Neuronal stem cell (in vitro differentiated cells): ENCODE measurements around the gene DGKQ.

Experiments
- DNase-seq: peaks from one replicate; pipeline ENCODE4 v3.0.0-alpha.2; 2013; ENCODE audit warnings: low spot score
- H2AFZ ChIP-seq: one replicate; pipeline ENCODE4 v1.6.1; 2013; ENCODE audit warnings: mild to moderate bottlenecking, low read length, inconsistent platforms
- H2AK5ac ChIP-seq: 2 replicates; pipeline ENCODE4 v1.6.1; 2013; ENCODE audit warnings: low read depth, mild to moderate bottlenecking, inconsistent platforms, low read length, moderate library complexity, mixed read lengths
- H2BK120ac ChIP-seq: 2 replicates; pipeline ENCODE4 v1.6.1; 2013; ENCODE audit warnings: low read depth, mild to moderate bottlenecking, inconsistent platforms, low read length, moderate library complexity, mixed read lengths
- H2BK12ac ChIP-seq: one replicate; pipeline ENCODE4 v1.6.1; 2013; ENCODE audit warnings: low read length, inconsistent platforms
- H2BK15ac ChIP-seq: 2 replicates; pipeline ENCODE4 v1.6.1; 2013; ENCODE audit warnings: mild to moderate bottlenecking, low read length, inconsistent platforms, mixed read lengths
- H2BK5ac ChIP-seq: one replicate; pipeline ENCODE4 v1.6.1; 2013; ENCODE audit warnings: inconsistent platforms, mild to moderate bottlenecking, low read length, moderate library complexity
- H3K14ac ChIP-seq: one replicate; pipeline ENCODE4 v1.6.1; 2013; ENCODE audit warnings: low read length, inconsistent platforms
- H3K18ac ChIP-seq: 2 replicates; pipeline ENCODE4 v1.6.1; 2013; ENCODE audit warnings: low read length, inconsistent platforms
- H3K23ac ChIP-seq: 2 replicates; pipeline ENCODE4 v1.6.1; 2013; ENCODE audit warnings: low read depth, mild to moderate bottlenecking, mixed read lengths, low read length, inconsistent platforms; ENCODE audit not compliant: poor library complexity
- H3K27ac ChIP-seq: replicated peaks from 3 replicates; pipeline ENCODE4 v1.5.1; 2013; ENCODE audit warnings: low read length, inconsistent platforms
- H3K27me3 ChIP-seq, 3 experiments: 2 replicates each; pipeline ENCODE4 v1.6.1; 2013; ENCODE audit warnings: low read length in 3 of 3, mild to moderate bottlenecking in 2 of 3, inconsistent platforms in 1 of 3, low read depth in 1 of 3, mixed read lengths in 1 of 3, moderate library complexity in 1 of 3; ENCODE audit not compliant: control insufficient read depth in 3 of 3, insufficient read depth in 3 of 3
- H3K36me3 ChIP-seq, 2 donors: replicated peaks in 1 of 2; 2 replicates each; pipeline ENCODE4 v1.6.1; 2013; ENCODE audit warnings: low read length in 2 of 2; ENCODE audit not compliant: control insufficient read depth in 2 of 2, insufficient read depth in 2 of 2
- H3K4ac ChIP-seq: 2 replicates; pipeline ENCODE4 v1.6.1; 2013; ENCODE audit warnings: inconsistent platforms, mild to moderate bottlenecking, low read length, moderate library complexity
- H3K4me1 ChIP-seq, 2 donors: 1 replicate in 1 of 2; 2 replicates in 1 of 2; pipeline ENCODE4 v1.6.1; 2013; ENCODE audit warnings: low read length in 2 of 2, low read depth in 1 of 2; ENCODE audit not compliant: control insufficient read depth in 2 of 2, insufficient read depth in 1 of 2
- H3K4me2 ChIP-seq: one replicate; pipeline ENCODE4 v1.6.1; 2013; ENCODE audit warnings: mild to moderate bottlenecking, low read length, inconsistent platforms; ENCODE audit not compliant: insufficient read depth, poor library complexity, severe bottlenecking
- H3K4me3 ChIP-seq, 2 donors: 2 replicates each; pipeline ENCODE4 v1.5.1; 2013; ENCODE audit warnings: low read length in 2 of 2, mild to moderate bottlenecking in 2 of 2, inconsistent platforms in 1 of 2, moderate library complexity in 1 of 2
- H3K79me1 ChIP-seq: one replicate; pipeline ENCODE4 v1.6.1; 2013; ENCODE audit warnings: low read depth, mild to moderate bottlenecking, inconsistent platforms, low read length, moderate library complexity
- H3K9ac ChIP-seq: one replicate; pipeline ENCODE4 v1.6.1; 2013; ENCODE audit warnings: mild to moderate bottlenecking, low read depth, low read length, inconsistent platforms; ENCODE audit not compliant: poor library complexity
- H3K9me3 ChIP-seq, 2 donors: replicated peaks in 1 of 2; 2 replicates each; pipeline versions ENCODE3 to v1.6.1; 2013; ENCODE audit warnings: low read length in 2 of 2, mild to moderate bottlenecking in 2 of 2, inconsistent platforms in 1 of 2, low read depth in 1 of 2, mixed read lengths in 1 of 2, moderate library complexity in 1 of 2; ENCODE audit not compliant: control insufficient read depth in 2 of 2, insufficient read depth in 1 of 2
- H4K8ac ChIP-seq: one replicate; pipeline ENCODE4 v1.6.1; 2013; ENCODE audit warnings: low read depth, mild to moderate bottlenecking, inconsistent platforms, low read length, moderate library complexity
- H4K91ac ChIP-seq: one replicate; pipeline ENCODE4 v1.6.1; 2013; ENCODE audit warnings: low read length, low read depth, mild to moderate bottlenecking, inconsistent platforms; ENCODE audit not compliant: poor library complexity
- WGBS, 2 donors: extraction: QIAGEN DNeasy Blood & Tissue Kit; methylation state at CpG; one replicate each; pipeline ENCODE4 v1.1.7; 2013; ENCODE audit warnings: missing lambda C conversion rate in 2 of 2, mixed read lengths in 1 of 2; ENCODE audit not compliant: insufficient read length in 2 of 2, insufficient replicate concordance in 1 of 2; ENCODE audit errors: extremely low coverage in 2 of 2; 5-methylcytosine and 5-hydroxymethylcytosine counted together

The DGKQ gene

DNA sequence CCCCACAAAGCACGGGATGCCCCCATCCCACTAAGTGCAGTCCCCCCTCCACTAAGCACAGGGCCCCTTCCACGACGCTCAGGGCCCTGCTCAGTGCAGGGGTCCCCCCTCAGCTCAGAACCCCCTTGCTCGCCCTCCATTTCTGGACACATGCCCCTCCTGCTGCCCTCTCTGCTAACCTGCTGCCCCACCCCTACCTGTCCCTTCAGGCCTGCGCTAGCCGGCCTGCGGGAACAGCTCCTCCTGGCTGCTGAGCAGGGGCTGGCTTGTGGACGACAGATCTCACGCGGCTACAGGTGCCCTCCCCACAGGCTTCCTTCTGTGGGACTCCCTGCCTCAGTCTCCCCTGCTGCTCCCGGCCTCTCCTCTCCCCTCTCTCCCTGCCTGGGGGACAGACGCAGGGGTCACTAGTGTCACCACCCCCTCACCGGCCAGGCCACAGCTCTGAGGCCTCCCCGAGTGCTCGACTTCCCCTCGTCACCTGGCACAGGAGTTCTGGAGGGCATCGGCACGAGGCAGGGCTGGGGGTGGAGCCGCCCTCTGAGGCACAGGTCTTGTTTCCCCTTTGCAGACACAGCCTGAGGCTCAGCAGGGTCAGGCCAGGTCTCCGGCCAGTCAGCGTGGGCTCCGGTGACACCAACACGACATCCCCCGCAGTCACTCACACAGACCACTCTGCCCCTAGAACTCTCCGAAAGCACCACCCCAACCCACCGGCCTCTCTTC, 62.8 kb downstream of the DGKQ start:
- H3K36me3 ChIP-seq: peaks cover 2 to 34% of the 10 kb centered on the region in 2 donors

DNA sequence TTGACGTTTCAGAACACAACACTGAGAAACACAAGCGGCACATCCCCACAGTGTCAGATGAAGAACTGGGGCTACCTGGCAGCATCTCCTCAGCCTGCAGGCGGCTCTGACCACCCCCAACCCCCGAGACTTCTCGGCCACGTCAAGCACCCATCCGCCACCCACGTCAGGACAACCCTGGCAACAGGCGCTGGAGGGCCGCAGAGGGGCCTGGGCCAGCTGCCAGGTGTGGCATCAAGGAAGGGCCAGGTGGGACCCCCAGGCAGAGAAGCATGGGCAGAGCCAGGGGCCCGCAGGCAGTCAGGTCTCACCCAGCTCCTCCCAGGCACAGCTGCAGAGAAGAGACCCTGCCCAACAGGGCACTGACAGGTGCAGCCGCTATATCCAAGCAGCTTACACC, 63.5 kb downstream of the DGKQ start:
- H3K9ac ChIP-seq: no peak overlapping the region
- H3K4ac ChIP-seq: no peak overlapping the region
- peaks cover 3 to 34% of the 10 kb centered on the region in 2 donors for H3K36me3 ChIP-seq
- H3K4me1 ChIP-seq: no peaks in the 10 kb centered on the region
- no peak overlapping the region for H3K18ac ChIP-seq
- no peak overlapping the region for H3K4me3 ChIP-seq
- no peak overlapping the region for H3K4me2 ChIP-seq
- no peak overlapping the region for H2BK15ac ChIP-seq
- H2BK12ac ChIP-seq: no peak overlapping the region
- H2AK5ac ChIP-seq: no peak overlapping the region
- no CpG with 5 or more reads among the region's 12 CpGs for WGBS, 2 donors
- no peak overlapping the region for H4K91ac ChIP-seq
- no peak overlapping the region for H3K23ac ChIP-seq
- peaks cover 0 to 8% of the 10 kb centered on the region in 2 donors for H3K9me3 ChIP-seq
- no peak overlapping the region for H2BK120ac ChIP-seq
- peaks cover 21% of the 10 kb centered on the region for H3K79me1 ChIP-seq
- H2AFZ ChIP-seq: no peak overlapping the region
- H3K27me3 ChIP-seq: no peaks in the 10 kb centered on the region
- H4K8ac ChIP-seq: no peak overlapping the region
- H3K27ac ChIP-seq: no peak overlapping the region
- DNase-seq: no peak
- H3K14ac ChIP-seq: no peak overlapping the region
- peak overlapping the region; percentile 53 for H2BK5ac ChIP-seq

More for the DNA sequence above, 62.8 kb downstream of the DGKQ start:
- Histone ChIP-seq H3K27me3 (no peaks in the 10 kb centered on the region), H3K79me1 (peaks cover 24% of the 10 kb centered on the region), H4K91ac (no peak overlapping the region), H3K4ac (no peak overlapping the region), H2AFZ (no peak overlapping the region), H3K23ac (no peak overlapping the region), H2BK120ac (no peak overlapping the region), H2BK5ac (no peak overlapping the region), H3K14ac (no peak overlapping the region), H2BK12ac (no peak overlapping the region), H3K27ac (no peak overlapping the region), H3K18ac (no peak overlapping the region), H3K9me3 (peaks cover 0 to 7% of the 10 kb centered on the region in 2 donors), H3K4me1 (no peaks in the 10 kb centered on the region), H3K9ac (no peak overlapping the region), H3K4me3 (no peak overlapping the region), H4K8ac (no peak overlapping the region), H3K4me2 (no peak overlapping the region), H2AK5ac (no peak overlapping the region), H2BK15ac (no peak overlapping the region)
- no CpG with 5 or more reads among the region's 26 CpGs for WGBS, 2 donors
- DNase-seq: no peak

DNA sequence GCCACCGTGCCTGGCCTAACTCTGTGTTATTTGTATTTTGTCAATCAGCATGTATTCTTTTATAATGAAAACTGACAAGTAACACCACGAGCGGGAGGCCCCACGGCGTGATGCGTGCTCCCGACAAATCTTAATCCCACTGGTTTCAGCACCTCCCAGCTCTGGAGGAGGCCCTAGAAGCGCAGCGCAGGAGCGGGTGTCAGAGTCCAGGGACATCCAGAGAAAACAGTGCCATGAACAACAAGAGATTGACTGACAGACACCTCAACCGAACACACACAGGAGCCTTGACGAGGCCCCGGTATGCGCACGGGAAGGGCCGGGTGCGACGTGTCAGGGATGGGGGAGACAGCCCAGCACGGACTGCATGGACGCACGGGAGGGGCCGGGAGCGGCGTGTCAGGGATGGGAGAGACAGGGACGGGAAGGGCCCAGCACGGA, 64.2 kb downstream of the DGKQ start:
- Histone ChIP-seq H2BK12ac (no peak overlapping the region), H3K9me3 (peaks cover 0 to 8% of the 10 kb centered on the region in 2 donors), H3K4ac (peak overlapping the region; percentile 76), H2BK120ac (no peak overlapping the region), H3K14ac (no peak overlapping the region), H4K91ac (no peak overlapping the region), H2BK5ac (no peak overlapping the region), H3K79me1 (peaks cover 17% of the 10 kb centered on the region), H3K23ac (peak overlapping the region; percentile 12), H2BK15ac (no peak overlapping the region), H3K27ac (no peak overlapping the region), H3K4me1 (no peaks in the 10 kb centered on the region), H3K9ac (no peak overlapping the region), H2AFZ (no peak overlapping the region), H3K36me3 (peaks cover 5 to 34% of the 10 kb centered on the region in 2 donors), H3K18ac (no peak overlapping the region), H3K4me2 (no peak overlapping the region), H3K27me3 (no peaks in the 10 kb centered on the region), H4K8ac (no peak overlapping the region), H3K4me3 (no peak overlapping the region), H2AK5ac (no peak overlapping the region)
- DNase-seq: no peak
- no CpG with 5 or more reads among the region's 26 CpGs for WGBS, 2 donors
